IPS-15b (cell line): ENCODE data around the gene AXIN2.

ENCODE experiments used
- H3K27me3 ChIP-seq: one replicate; pipeline ENCODE4 v1.6.1; 2013; ENCODE audit warnings: low read length; ENCODE audit not compliant: control insufficient read depth, insufficient read depth
- H3K36me3 ChIP-seq: one replicate; pipeline ENCODE4 v1.6.1; 2013; ENCODE audit warnings: low read length; ENCODE audit not compliant: control insufficient read depth, insufficient read depth
- H3K4me1 ChIP-seq: one replicate; pipeline ENCODE4 v1.6.1; 2013; ENCODE audit warnings: mild to moderate bottlenecking, low read length; ENCODE audit not compliant: control insufficient read depth, insufficient read depth
- H3K4me3 ChIP-seq: one replicate; pipeline ENCODE4 v1.5.1; 2013; ENCODE audit warnings: low read depth, low read length
- H3K9ac ChIP-seq: one replicate; pipeline ENCODE4 v1.6.1; 2013; ENCODE audit warnings: low read depth, mild to moderate bottlenecking, low read length
- H3K9me3 ChIP-seq: one replicate; pipeline ENCODE4 v1.6.1; 2013; ENCODE audit warnings: mild to moderate bottlenecking, low read length; ENCODE audit not compliant: control insufficient read depth, insufficient read depth

AXIN2 gene

GRCh38 chr17:65593855-65594845 lies 32.7 kb upstream of the AXIN2 start:
- Histone ChIP-seq H3K9ac (no peak overlapping the region), H3K4me3 (peak overlapping the region; percentile 37), H3K27me3 (no peaks in the 10 kb centered on the region), H3K9me3 (no peaks in the 10 kb centered on the region), H3K36me3 (no peaks in the 10 kb centered on the region), H3K4me1 (peaks cover 25% of the 10 kb centered on the region)

- H3K9me3 ChIP-seq = no peaks in the 10 kb centered on the region
- peaks cover 25% of the 10 kb centered on the region for H3K4me1 ChIP-seq
- no peak overlapping the region for H3K9ac ChIP-seq
- no peaks in the 10 kb centered on the region for H3K27me3 ChIP-seq
- H3K36me3 ChIP-seq = no peaks in the 10 kb centered on the region
- peak overlapping the region; percentile 37 for H3K4me3 ChIP-seq
These were observed 31.8 kb upstream of the AXIN2 start for GRCh38 chr17:65593092-65593854.

- Histone ChIP-seq H3K9me3 (no peaks in the 10 kb centered on the region), H3K4me3 (no peak overlapping the region), H3K9ac (no peak overlapping the region), H3K4me1 (peaks cover 26% of the 10 kb centered on the region), H3K27me3 (no peaks in the 10 kb centered on the region), H3K36me3 (no peaks in the 10 kb centered on the region)
These were observed 30.9 kb upstream of the AXIN2 start for GRCh38 chr17:65592125-65592965.

GRCh38 chr17:65589321-65589720 lies 27.9 kb upstream of the AXIN2 start:
- H3K4me3 ChIP-seq = no peak overlapping the region
- peaks cover 26% of the 10 kb centered on the region for H3K4me1 ChIP-seq
- no peak overlapping the region for H3K9ac ChIP-seq
- no peaks in the 10 kb centered on the region for H3K9me3 ChIP-seq
- H3K27me3 ChIP-seq = peaks cover 3% of the 10 kb centered on the region
- H3K36me3 ChIP-seq = no peaks in the 10 kb centered on the region

GRCh38 chr17:65588181-65588808 lies 26.8 kb upstream of the AXIN2 start:
- H3K9ac ChIP-seq = no peak overlapping the region
- peaks cover 17% of the 10 kb centered on the region for H3K4me1 ChIP-seq
- no peaks in the 10 kb centered on the region for H3K9me3 ChIP-seq
- H3K4me3 ChIP-seq = no peak overlapping the region
- H3K27me3 ChIP-seq = peaks cover 3% of the 10 kb centered on the region
- no peaks in the 10 kb centered on the region for H3K36me3 ChIP-seq

GRCh38 chr17:65587534-65588180 lies 26.2 kb upstream of the AXIN2 start:
- no peak overlapping the region for H3K4me3 ChIP-seq
- no peak overlapping the region for H3K9ac ChIP-seq

GRCh38 chr17:65586899-65587298 lies 25.5 kb upstream of the AXIN2 start:
- Histone ChIP-seq H3K4me3 (no peak overlapping the region), H3K9me3 (no peaks in the 10 kb centered on the region), H3K36me3 (no peaks in the 10 kb centered on the region), H3K27me3 (peaks cover 3% of the 10 kb centered on the region), H3K9ac (no peak overlapping the region), H3K4me1 (peaks cover 7% of the 10 kb centered on the region)

More at GRCh38 chr17:65587534-65588180, 26.2 kb upstream of the AXIN2 start:
- peaks cover 3% of the 10 kb centered on the region for H3K27me3 ChIP-seq
- peaks cover 11% of the 10 kb centered on the region for H3K4me1 ChIP-seq
- no peaks in the 10 kb centered on the region for H3K9me3 ChIP-seq
- no peaks in the 10 kb centered on the region for H3K36me3 ChIP-seq

GRCh38 chr17:65584604-65585521 lies 23.4 kb upstream of the AXIN2 start:
- Histone ChIP-seq H3K27me3 (peaks cover 3% of the 10 kb centered on the region), H3K9me3 (no peaks in the 10 kb centered on the region), H3K36me3 (no peaks in the 10 kb centered on the region), H3K4me3 (no peak overlapping the region), H3K9ac (no peak overlapping the region), H3K4me1 (peaks cover 7% of the 10 kb centered on the region)

GRCh38 chr17:65583921-65584603 lies 22.6 kb upstream of the AXIN2 start:
- Histone ChIP-seq H3K4me1 (peaks cover 7% of the 10 kb centered on the region), H3K9me3 (no peaks in the 10 kb centered on the region), H3K9ac (no peak overlapping the region), H3K36me3 (no peaks in the 10 kb centered on the region), H3K27me3 (peaks cover 3% of the 10 kb centered on the region), H3K4me3 (no peak overlapping the region)
